HCT116 (cell line): ENCODE data around the gene LURAP1L. TPM values are rescaled to one million over a fixed set of nuclear protein-coding genes. Genes with fewer than 3 reads are reported as not detected.

Source experiments
- ATAC-seq: fragments of 200-7000 bp; cut with Tn5 transposase; 2 replicates; pipeline ENCODE4 v1.9.1; 2020; ENCODE audit warnings: mild to moderate bottlenecking, moderate library complexity
- BruUV-seq: library from RNA; stranded (reverse); fragments of 400-500 nt; replicated peaks from 2 replicates; lab custom pipeline; 2021; lab: Mats Ljungman, UMichigan
- CTCF ChIA-PET: fragments of 300-600 bp; sonication (Branson Sonifier 250); formaldehyde crosslinking; loops from one replicate; lab custom pipeline; 2021; ENCODE audit warnings: antibody characterized with exemption; lab: Charles Lee
- POLR2A ChIA-PET: fragments of 300-600, 350-600 bp; sonication (Branson Sonifier 250); formaldehyde crosslinking; loops from one replicate; lab custom pipeline; 2021; ENCODE audit warnings: antibody characterized with exemption; lab: Charles Lee
- RAD21 ChIA-PET, 2 experiments: fragments of 300-600 bp; sonication (Branson Sonifier 250); formaldehyde crosslinking; loops; one replicate each; lab custom pipeline; 2023; ENCODE audit warnings: low total read pairs in 2 of 2; ENCODE audit not compliant: uncharacterized antibody in 2 of 2, unreplicated experiment in 2 of 2, low non-redundant PET in 1 of 2; lab: Charles Lee
- DNase-seq: peaks from one replicate; pipeline ENCODE4 v3.0.0-alpha.2; 2010; ENCODE audit warnings: low read depth, low spot score
- H2AFZ ChIP-seq: fragments of 200-600 bp; shearing (Covaris generic), sonication (generic); 2 replicates; pipeline ENCODE4 v1.6.1; 2017; ENCODE audit warnings: low read depth, mixed run types, mixed read lengths, antibody characterized with exemption, low read length; ENCODE audit not compliant: poor library complexity, severe bottlenecking
- H3K27ac ChIP-seq: 2 replicates; pipeline ENCODE4 v1.5.1; 2012; ENCODE audit warnings: low read depth, low read length
- H3K27me3 ChIP-seq: fragments of 200-600 bp; sonication (generic); 2 replicates; pipeline ENCODE4 v1.6.1; 2016; ENCODE audit warnings: mixed run types, low read length, mixed read lengths; ENCODE audit not compliant: insufficient read depth
- H3K36me3 ChIP-seq, 2 experiments: fragments of 200-500 bp in 1 of 2; fragments of 200-600 bp in 1 of 2; sonication (Bioruptor generic) in 1 of 2; sonication (generic) in 1 of 2; 2 replicates each; pipeline versions ENCODE4 v1.5.1 to v1.6.1; 2014 to 2016; ENCODE audit warnings: low read length in 2 of 2, inconsistent platforms in 1 of 2, mixed read lengths in 1 of 2, mixed run types in 1 of 2; ENCODE audit not compliant: insufficient read depth in 2 of 2, control insufficient read depth in 1 of 2
- H3K4me1 ChIP-seq, 2 experiments: fragments of 200-600 bp in 1 of 2; sonication (generic) in 1 of 2; 2 replicates each; pipeline versions ENCODE4 v1.5.1 to v1.6.1; 2012 to 2017; ENCODE audit warnings: low read length in 2 of 2, inconsistent platforms in 1 of 2, mild to moderate bottlenecking in 1 of 2, mixed read lengths in 1 of 2, mixed run types in 1 of 2, moderate library complexity in 1 of 2; ENCODE audit not compliant: insufficient read depth in 2 of 2, control insufficient read depth in 1 of 2
- H3K4me2 ChIP-seq: fragments of 200-600 bp; sonication (generic); 2 replicates; pipeline ENCODE4 v1.6.1; 2017; ENCODE audit warnings: mixed run types, low read length, mixed read lengths
- H3K4me3 ChIP-seq, 2 experiments: fragments of 200-600 bp in 1 of 2; sonication (generic) in 1 of 2; replicated peaks in 1 of 2; 2 replicates each; pipeline ENCODE4 v1.5.1; 2011 to 2016; ENCODE audit warnings: low read length in 2 of 2, control low read depth in 1 of 2, low read depth in 1 of 2, mild to moderate bottlenecking in 1 of 2, mixed read lengths in 1 of 2, mixed run types in 1 of 2
- H3K79me2 ChIP-seq: fragments of 200-600 bp; sonication (generic); 2 replicates; pipeline ENCODE4 v1.6.1; 2017; ENCODE audit warnings: mild to moderate bottlenecking, mixed run types, low read length, moderate library complexity, mixed read lengths; ENCODE audit not compliant: insufficient read depth
- H3K9ac ChIP-seq: fragments of 200-600 bp; sonication (generic); 2 replicates; pipeline ENCODE4 v1.6.1; 2016; ENCODE audit warnings: low read length, mixed read lengths
- H3K9me2 ChIP-seq: fragments of 200-600 bp; sonication (generic), shearing (Covaris generic); 2 replicates; pipeline ENCODE4 v1.6.1; 2017; ENCODE audit warnings: mixed run types, mild to moderate bottlenecking, moderate library complexity; ENCODE audit not compliant: insufficient read depth
- H3K9me3 ChIP-seq, 2 experiments: fragments of 200-500 bp in 1 of 2; fragments of 200-600 bp in 1 of 2; sonication (Bioruptor generic) in 1 of 2; sonication (generic) in 1 of 2; 2 replicates each; pipeline ENCODE4 v1.6.1; 2014 to 2017; ENCODE audit warnings: low read length in 2 of 2, mixed read lengths in 2 of 2, inconsistent platforms in 1 of 2, low read depth in 1 of 2, mild to moderate bottlenecking in 1 of 2, mixed run types in 1 of 2, moderate library complexity in 1 of 2; ENCODE audit not compliant: control insufficient read depth in 1 of 2, insufficient read depth in 1 of 2
- H4K20me1 ChIP-seq: fragments of 200-600 bp; sonication (generic), shearing (Covaris generic); 2 replicates; pipeline ENCODE4 v1.6.1; 2017; ENCODE audit warnings: mixed run types, mild to moderate bottlenecking, moderate library complexity; ENCODE audit not compliant: insufficient read depth
- ATF3 ChIP-seq: IDR thresholded peaks from 2 replicates; pipeline ENCODE4 v1.6.1; 2012
- CTCF ChIP-seq, 3 experiments: fragments of 200-600 bp in 1 of 3; sonication (generic) in 1 of 3; IDR thresholded peaks in 2 of 3; conservative IDR thresholded peaks in 1 of 3; 2 replicates each; pipeline ENCODE4 v1.5.1; 2012 to 2017; ENCODE audit warnings: low read depth in 2 of 3, low read length in 2 of 3, antibody characterized with exemption in 1 of 3, borderline replicate concordance in 1 of 3, control low read depth in 1 of 3, mild to moderate bottlenecking in 1 of 3, mixed read lengths in 1 of 3, mixed run types in 1 of 3, moderate library complexity in 1 of 3; ENCODE audit not compliant: insufficient read depth in 1 of 3
- ELF1 ChIP-seq: IDR thresholded peaks from 2 replicates; pipeline ENCODE4 v1.6.1; 2012; ENCODE audit warnings: low read depth, borderline replicate concordance
- POLR2AphosphoS5 ChIP-seq: IDR thresholded peaks from 2 replicates; pipeline ENCODE4 v1.6.1; 2011; ENCODE audit warnings: mild to moderate bottlenecking, low read depth, low read length, moderate library complexity
- REST ChIP-seq: IDR thresholded peaks from 2 replicates; pipeline ENCODE4 v1.6.1; 2012; ENCODE audit warnings: low read depth
- SIN3A ChIP-seq: IDR thresholded peaks from 2 replicates; pipeline ENCODE4 v1.6.1; 2012; ENCODE audit warnings: low read depth
- YY1 ChIP-seq: IDR thresholded peaks from 2 replicates; pipeline ENCODE4 v1.6.1; 2011; ENCODE audit warnings: low read length, low read depth, moderate library complexity, mild to moderate bottlenecking; ENCODE audit not compliant: insufficient replicate concordance; ENCODE audit errors: extremely low read depth
- ZFX ChIP-seq: fragments of 450-650 bp; IDR thresholded peaks from 2 replicates; pipeline ENCODE4 v1.6.1; 2017
- intact Hi-C: fragments of 100-400 bp; cut with micrococcal nuclease; formaldehyde crosslinking; loops from 2 replicates; pipeline ENCODE4 v1.10.0; 2022
- total RNA-seq: library from RNA; stranded (reverse); gene quantifications from one replicate; pipeline ENCODE4 v1.2.1, GENCODE V29; 2021; ENCODE audit not compliant: unreplicated experiment

LURAP1L gene
- total RNA-seq, 1 experiment from 2014 or later, result 13.3 TPM

- no peaks in the 10 kb centered on the region for H3K27me3 ChIP-seq
- ChIA-PET RAD21 (no interaction called here), POLR2A (no interaction called here), CTCF (no interaction called here)
- H3K4me3 ChIP-seq, result no peak overlapping the region
- H3K9me3 ChIP-seq, result no peaks in the 10 kb centered on the region
- no TSS peak for BruUV-seq
- no peak overlapping the region for H3K27ac ChIP-seq
- no peak overlapping the region for H3K4me2 ChIP-seq
- H2AFZ ChIP-seq, result no peak overlapping the region
- ATAC-seq (no peak), DNase-seq (no peak)
- no peaks in the 10 kb centered on the region for H3K9me2 ChIP-seq
- H4K20me1 ChIP-seq, result no peaks in the 10 kb centered on the region
- intact Hi-C loops, result no loop called here
- H3K79me2 ChIP-seq, result no peaks in the 10 kb centered on the region
- H3K36me3 ChIP-seq, result no peaks in the 10 kb centered on the region
- H3K9ac ChIP-seq, result no peak overlapping the region
- peaks cover 2 to 11% of the 10 kb centered on the region in 2 experiments; a peak in 2 of 4 replicates for H3K4me1 ChIP-seq
- TF ChIP-seq ZFX (no peak), YY1 (no peak), POLR2AphosphoS5 (no peak), REST (no peak), CTCF (IDR thresholded peaks at IDR 0.05 in 2 of 3, conservative IDR thresholded peaks at IDR 0.05 in 1 of 3; ENCODE audit: borderline replicate concordance in 1 of 3, insufficient read depth in 1 of 3, low read depth in 2 of 3, low read length in 2 of 3) (no peak), ATF3 (no peak), SIN3A (no peak), ELF1 (no peak)
- TF ChIP-seq, all 23 proteins: peak for 0
These were observed 81.8 kb downstream of the LURAP1L start for GRCh38 chr9:12856603-12857002.
